WERI-Rb-1 (cell line): ENCODE results near the gene FAM120C.

Experiments
- DNase-seq: peaks from one replicate; pipeline ENCODE4 v3.0.0-alpha.2; 2020
- H3K27ac ChIP-seq: fragments of 250-450 bp; sonication (Bioruptor Pico); 2 replicates; pipeline ENCODE4 v1.5.1; 2020; ENCODE audit warnings: mild to moderate bottlenecking, moderate library complexity
- H3K27me3 ChIP-seq: fragments of 250-450 bp; sonication (Bioruptor Pico); 2 replicates; pipeline ENCODE4 v1.5.1; 2021; ENCODE audit warnings: mild to moderate bottlenecking, low read depth, moderate library complexity; ENCODE audit not compliant: insufficient read depth, severe bottlenecking
- H3K36me3 ChIP-seq: fragments of 250-450 bp; sonication (Bioruptor Pico); 2 replicates; pipeline ENCODE4 v1.5.1; 2020; ENCODE audit warnings: mild to moderate bottlenecking, moderate library complexity
- H3K4me3 ChIP-seq: 2 replicates; pipeline ENCODE4 v1.5.1; 2011; ENCODE audit warnings: low read depth, mild to moderate bottlenecking, control low read depth, low read length
- H3K9me3 ChIP-seq: fragments of 250-450 bp; sonication (Bioruptor Pico); 2 replicates; pipeline ENCODE4 v1.5.1; 2021; ENCODE audit warnings: mild to moderate bottlenecking, moderate library complexity; ENCODE audit not compliant: severe bottlenecking
- TF ChIP-seq, protein P1 (sequence below): IDR thresholded peaks from 2 replicates; pipeline ENCODE4 v1.5.1; 2011; ENCODE audit warnings: low read depth, mild to moderate bottlenecking, control low read depth, inconsistent platforms, low read length

The FAM120C gene

GRCh38 chrX:54044126-54044876 lies 138.8 kb downstream of the FAM120C start, which contains the start of gene PHF8:
Gene PHF8 (minus strand): TSS chrX:54044473. CDS start chrX:54042728, 1,745 bp downstream.
- Histone ChIP-seq H3K27me3 (peaks cover 6% of the 10 kb centered on the region), H3K4me3 (peak within 1 kb of the TSS; percentile 73), H3K36me3 (0 out of 2 replicates have a peak, but pooled peaks cover 7% of the 10 kb centered on the region), H3K9me3 (no peaks in the 10 kb centered on the region), H3K27ac (peak within 1 kb of the TSS; percentile 91)
- peak; percentile 92 for DNase-seq
- TF ChIP-seq, protein P1, sequence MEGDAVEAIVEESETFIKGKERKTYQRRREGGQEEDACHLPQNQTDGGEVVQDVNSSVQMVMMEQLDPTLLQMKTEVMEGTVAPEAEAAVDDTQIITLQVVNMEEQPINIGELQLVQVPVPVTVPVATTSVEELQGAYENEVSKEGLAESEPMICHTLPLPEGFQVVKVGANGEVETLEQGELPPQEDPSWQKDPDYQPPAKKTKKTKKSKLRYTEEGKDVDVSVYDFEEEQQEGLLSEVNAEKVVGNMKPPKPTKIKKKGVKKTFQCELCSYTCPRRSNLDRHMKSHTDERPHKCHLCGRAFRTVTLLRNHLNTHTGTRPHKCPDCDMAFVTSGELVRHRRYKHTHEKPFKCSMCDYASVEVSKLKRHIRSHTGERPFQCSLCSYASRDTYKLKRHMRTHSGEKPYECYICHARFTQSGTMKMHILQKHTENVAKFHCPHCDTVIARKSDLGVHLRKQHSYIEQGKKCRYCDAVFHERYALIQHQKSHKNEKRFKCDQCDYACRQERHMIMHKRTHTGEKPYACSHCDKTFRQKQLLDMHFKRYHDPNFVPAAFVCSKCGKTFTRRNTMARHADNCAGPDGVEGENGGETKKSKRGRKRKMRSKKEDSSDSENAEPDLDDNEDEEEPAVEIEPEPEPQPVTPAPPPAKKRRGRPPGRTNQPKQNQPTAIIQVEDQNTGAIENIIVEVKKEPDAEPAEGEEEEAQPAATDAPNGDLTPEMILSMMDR = no peak

- TF ChIP-seq, protein P1 = no peak
- peak overlapping the region; percentile 91 for H3K27ac ChIP-seq
- H3K9me3 ChIP-seq = no peaks in the 10 kb centered on the region
- 0 out of 2 replicates have a peak, but pooled peaks cover 7% of the 10 kb centered on the region for H3K36me3 ChIP-seq
- DNase-seq = peak; percentile 29
- peaks cover 6% of the 10 kb centered on the region for H3K27me3 ChIP-seq
- peak overlapping the region; percentile 73 for H3K4me3 ChIP-seq
Observed at GRCh38 chrX:54043541-54044125, 139.4 kb downstream of the FAM120C start.

DNA sequence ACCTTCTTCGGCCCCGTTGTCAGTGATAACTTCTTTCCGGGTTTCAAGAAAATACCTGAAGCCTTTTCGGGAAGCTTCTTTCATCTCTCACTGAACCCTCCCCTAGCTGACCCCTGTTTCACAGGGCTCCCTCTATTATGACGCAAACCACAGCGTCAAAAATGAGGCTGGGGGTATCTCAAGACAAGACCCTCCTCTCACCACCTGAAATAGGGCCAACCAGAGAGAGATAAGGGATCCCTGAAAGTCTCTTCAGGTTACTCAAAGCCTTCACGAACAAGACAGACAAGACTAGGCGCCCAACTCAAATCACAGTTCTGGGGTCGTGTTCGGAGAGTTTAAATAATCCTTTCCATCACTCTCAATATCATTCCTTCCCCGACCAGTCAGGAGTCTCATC lies 140.0 kb downstream of the FAM120C start:
- TF ChIP-seq, protein P1 = no peak
- H3K27me3 ChIP-seq = peaks cover 6% of the 10 kb centered on the region
- no peaks in the 10 kb centered on the region for H3K9me3 ChIP-seq
- H3K4me3 ChIP-seq = peak overlapping the region; percentile 73
- DNase-seq = no peak
- no peak overlapping the region for H3K27ac ChIP-seq
- 0 out of 2 replicates have a peak, but pooled peaks cover 7% of the 10 kb centered on the region for H3K36me3 ChIP-seq

DNA sequence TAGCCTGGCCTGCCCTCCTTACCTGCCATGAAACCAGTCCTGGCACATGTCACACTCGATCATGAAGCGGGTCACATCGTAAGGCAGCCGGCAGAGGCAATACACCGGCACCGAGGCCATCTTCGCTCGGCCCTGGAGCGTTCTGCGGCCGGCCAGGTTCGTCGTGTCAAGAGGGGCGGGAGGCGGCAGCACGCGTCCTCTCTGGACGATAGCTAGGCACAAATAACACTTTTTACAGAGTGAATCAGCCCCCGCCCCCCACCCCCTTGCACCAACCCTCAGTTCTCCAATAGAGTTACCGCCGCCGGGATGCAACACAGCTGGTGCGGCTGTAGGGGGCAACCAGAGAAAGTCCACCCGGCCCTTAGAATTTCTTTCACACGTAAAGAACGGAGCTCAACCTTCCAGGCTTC lies 140.4 kb downstream of the FAM120C start:
- Histone ChIP-seq H3K27me3 (peaks cover 6% of the 10 kb centered on the region), H3K36me3 (0 out of 2 replicates have a peak, but pooled peaks cover 7% of the 10 kb centered on the region), H3K4me3 (peak overlapping the region; percentile 73), H3K9me3 (no peaks in the 10 kb centered on the region), H3K27ac (no peak overlapping the region)
- DNase-seq = peak; percentile 34
- TF ChIP-seq, protein P1 = peak; percentile 13; the same call in 1 of the 2 replicates

GRCh38 chrX:54030329-54030728 lies 152.7 kb downstream of the FAM120C start:
- no peak for DNase-seq
- TF ChIP-seq, protein P1 = no peak
- Histone ChIP-seq H3K36me3 (no peaks in the 10 kb centered on the region; the same call in 1 of the 2 replicates), H3K27ac (no peak overlapping the region), H3K4me3 (no peak overlapping the region), H3K9me3 (no peaks in the 10 kb centered on the region), H3K27me3 (no peaks in the 10 kb centered on the region)
